ENCODE measurements around the gene BFSP2.
A peak's percentile ranks its signal among the peaks of the same experiment; 100 is the strongest.
"Not testable (repeated sequence)": the region's sequence is repeated elsewhere in the genome, so short reads cannot be mapped to it uniquely, and the experiment has no call there.

Gene BFSP2

DNA sequence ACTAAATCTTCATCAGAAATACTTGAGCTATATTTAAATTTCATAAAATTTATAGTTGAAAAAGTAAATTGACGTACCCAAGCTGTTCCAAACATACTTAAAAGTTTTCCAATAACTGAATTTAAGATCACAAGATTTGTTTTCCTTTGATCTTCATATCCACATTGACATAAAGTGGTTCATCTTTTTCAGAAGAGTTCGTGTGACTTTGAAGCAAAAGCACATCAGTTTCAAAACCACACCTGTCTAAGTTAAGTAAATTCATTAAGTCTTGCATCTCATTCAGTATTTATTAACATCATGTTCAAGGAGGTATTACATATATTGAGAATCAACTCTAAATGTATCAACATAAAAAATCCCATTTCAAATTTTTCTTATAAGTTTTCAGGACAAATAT is 79.5 kb downstream of the BFSP2 start:
- DNase-seq (ENCODE audit: low read depth, low spot score), result no peak

DNA sequence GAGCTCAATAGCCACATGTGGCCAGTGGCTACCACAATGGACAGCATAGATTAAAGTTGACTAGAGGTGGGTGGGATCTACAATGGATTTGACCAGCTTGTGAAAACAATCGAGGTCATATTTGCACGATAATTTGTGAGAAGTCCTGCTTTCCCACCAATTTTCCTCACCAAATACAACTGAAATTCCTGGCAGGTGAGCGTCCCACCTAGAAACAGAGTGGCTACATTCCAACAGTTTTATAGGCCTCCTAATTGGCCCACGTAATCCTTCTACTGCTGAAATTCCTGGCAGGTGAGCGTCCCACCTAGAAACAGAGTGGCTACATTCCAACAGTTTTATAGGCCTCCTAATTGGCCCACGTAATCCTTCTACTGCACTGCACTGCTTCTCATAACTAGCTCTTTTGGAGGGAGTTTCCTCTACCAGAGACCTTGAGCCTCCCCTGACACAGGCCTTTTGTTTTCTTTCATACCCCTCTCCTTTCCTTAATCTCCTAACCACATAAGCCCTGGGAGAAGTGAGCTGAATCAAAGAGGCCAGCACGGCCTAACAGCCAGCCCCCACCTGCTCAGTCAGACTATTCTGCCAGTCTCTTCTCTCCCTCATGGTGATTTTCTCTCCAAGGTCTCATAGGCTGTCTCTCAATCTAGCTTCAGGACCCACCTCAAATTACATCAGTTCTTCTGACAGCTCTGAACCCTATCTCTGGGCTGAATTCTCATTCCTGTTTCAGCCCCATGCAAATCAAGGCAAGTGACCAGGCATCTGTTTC is 80.2 kb downstream of the BFSP2 start:
- no peak for DNase-seq (ENCODE audit: low read depth, low spot score)

DNA sequence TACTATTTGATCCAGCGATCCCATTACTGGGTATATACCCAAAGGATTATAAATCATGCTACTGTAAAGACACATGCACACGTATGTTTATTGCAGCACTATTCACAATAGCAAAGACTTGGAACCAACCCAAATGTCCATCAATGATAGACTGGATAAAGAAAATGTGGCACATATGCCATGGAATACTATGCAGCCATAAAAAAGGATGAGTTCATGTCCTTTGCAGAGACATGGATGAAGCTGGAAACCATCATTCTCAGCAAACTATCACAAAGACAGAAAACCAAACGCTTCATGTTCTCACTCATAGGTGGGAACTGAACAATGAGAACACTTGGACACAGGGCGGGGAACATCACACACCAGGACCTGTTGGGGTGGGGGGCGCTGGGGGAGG is 82.6 kb downstream of the BFSP2 start:
- not testable (repeated sequence) for DNase-seq (ENCODE audit: low read depth, low spot score)

DNA sequence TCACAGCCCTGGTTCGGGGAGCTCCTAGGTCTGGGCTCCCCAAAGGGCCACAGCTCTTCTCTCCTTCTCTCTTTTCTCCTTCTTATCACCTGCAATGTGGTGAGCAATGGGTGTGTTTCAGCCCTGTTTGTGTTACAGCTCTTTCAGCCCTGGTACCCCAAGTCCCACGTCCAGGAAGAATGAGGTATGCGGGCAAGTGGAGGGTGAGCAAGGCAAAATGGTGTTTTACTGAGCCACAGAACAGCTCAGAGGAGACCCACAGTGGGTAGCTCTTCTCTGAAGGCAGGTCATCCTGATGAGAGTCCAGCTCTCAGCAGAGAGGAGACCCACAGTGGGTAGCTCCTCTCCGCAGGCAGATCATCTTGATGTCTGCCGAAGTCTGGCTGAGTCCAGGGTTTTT is 86.8 kb downstream of the BFSP2 start:
- no peak for DNase-seq (ENCODE audit: low read depth, low spot score)

DNA sequence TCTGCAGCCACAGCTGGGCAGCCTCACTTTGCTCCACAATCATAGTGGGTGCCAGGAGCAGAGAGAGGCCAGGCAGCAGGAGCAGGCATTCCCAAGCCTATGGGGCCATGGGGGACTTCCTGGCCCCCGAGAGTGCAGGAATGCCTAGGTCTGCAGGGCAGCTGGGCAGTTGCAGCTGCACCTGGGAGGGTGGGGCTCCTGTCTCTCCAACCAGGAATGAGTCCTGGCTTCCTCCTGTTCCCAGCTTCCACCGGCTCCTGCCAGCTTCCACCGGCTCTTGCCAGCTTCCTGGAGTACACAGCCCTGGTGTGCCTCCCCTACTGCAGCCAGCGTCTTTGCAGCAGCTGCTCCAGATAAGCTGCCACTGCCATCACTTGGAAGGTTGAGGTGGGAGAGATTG is 87.3 kb downstream of the BFSP2 start:
- DNase-seq (ENCODE audit: low read depth, low spot score), result no peak

DNA sequence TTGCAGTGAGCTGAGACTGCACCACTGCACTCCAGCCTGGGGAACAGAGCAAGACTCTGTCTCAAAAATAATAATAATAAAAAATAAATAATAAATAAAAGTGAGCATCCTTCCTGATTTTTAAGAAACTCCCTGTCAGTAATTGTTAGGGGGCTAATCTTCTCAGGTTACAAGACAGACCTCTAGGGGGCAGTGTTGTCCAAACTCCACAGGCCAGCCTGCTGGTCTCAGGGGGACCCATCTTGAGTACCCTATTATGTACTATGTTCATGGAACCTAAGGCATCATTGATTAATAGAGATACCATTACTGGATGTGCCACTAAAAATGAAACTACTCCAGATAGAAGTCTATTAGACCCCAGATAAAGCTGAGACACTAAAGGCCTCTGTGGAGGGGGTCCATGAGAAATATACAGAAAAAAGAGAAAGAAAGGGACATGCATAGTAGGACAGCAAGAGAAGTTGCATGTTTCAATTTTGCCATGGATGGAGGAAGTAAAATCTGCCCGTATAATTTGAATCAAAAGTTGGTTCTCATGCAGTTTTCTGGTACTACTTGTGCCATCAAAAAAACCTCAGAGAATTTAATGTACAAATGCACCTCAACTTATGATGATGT is 88.2 kb downstream of the BFSP2 start:
- no peak for DNase-seq (ENCODE audit: low read depth, low spot score)

DNA sequence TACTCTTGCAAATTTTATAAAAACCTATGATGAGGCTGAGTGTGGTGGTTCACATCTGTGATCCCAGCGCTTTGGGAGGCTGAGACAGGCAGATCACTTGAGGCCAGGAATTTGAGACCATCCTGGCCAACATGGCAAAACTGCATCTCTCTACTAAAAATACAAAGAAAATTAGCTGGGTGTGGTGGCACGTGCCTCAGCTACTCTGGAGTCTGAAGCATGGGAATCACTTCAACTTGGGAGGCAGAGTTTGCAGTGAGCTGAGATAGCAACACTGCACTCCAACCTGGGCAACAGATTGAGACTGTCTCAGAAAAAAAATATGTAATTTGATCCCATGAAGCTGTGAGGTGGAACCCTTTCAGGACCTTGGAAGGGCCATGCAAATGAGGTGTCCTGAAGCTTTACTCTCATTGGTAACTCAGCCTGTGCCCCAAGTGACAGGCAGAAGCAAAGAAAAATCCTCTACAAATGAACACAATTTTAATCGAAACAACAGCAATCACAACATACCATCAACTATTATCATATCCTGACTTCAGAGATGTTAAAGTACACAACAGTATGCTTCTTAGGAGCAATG is 89.0 kb downstream of the BFSP2 start:
- no peak for DNase-seq (ENCODE audit: low read depth, low spot score)

DNA sequence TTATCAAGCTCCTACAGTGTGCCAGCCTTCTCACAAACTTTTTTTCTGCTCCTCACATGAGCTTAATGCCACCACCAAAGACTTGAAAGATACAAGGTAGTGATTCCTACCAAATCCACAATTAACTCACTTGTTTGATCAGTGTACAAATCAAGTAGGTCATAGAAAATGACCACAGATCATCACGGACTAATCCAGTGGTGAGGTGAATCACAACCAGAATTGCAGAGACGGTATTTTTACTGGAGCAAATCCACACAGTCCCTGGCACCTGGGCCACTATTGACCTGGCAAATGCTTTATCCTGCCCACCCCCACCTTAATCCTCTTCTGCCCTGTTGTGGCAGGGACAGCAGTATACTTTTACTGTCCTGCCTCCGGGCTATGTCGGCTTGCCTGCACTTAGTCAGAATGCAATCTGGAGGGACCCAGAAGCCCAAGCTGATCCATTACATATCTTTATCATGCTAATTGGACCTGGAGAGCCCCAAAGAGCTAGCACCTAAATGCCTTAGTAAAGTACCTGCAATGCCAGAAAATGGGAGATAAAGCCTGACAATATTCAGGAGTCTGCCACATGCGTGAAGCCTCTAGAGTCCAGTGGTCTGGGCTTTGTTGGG is 89.7 kb downstream of the BFSP2 start:
- peak; percentile 50 for DNase-seq (ENCODE audit: low read depth, low spot score)

DNA sequence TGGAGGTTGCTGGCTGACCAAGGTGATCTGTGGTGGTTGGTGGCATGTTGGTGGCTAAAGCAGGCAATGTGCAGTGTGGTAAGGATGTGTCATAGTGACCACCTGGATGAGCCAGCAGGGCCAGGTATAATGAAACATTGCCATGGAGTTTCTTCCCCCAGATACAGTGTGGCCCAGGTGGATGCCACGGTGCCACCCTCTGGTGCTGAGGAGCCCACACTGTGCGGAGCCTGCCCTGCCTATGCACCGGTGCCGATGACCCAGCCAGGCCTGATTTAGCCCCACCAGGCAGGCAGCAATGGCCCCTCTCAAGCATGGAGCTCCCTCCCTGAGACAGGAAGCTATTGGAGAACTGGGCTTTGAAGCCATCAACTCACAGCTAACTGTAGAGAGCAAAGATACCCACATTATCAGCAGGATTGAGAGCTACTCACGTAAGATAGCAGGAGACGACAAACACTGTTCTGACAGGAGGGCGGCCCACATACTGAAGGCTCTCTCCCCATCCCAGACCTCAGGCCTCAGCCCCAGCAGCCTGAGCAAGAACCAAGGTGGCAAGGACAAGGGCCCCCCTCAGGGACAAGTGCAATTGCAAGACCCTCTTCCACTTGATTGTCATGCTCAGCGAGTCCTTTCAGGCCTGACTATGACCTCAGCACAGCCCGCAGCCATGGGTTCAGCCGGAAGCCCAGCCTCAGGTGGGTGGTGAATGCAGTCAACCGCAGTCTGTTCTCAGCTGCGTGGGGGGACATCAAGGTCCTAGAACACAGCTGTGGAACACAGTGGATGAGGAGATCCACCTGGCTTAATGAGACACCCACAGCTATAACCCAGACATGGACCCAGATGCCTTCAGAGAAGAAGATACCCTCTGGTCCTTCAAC is 90.9 kb downstream of the BFSP2 start:
- no peak for DNase-seq (ENCODE audit: low read depth, low spot score)

DNA sequence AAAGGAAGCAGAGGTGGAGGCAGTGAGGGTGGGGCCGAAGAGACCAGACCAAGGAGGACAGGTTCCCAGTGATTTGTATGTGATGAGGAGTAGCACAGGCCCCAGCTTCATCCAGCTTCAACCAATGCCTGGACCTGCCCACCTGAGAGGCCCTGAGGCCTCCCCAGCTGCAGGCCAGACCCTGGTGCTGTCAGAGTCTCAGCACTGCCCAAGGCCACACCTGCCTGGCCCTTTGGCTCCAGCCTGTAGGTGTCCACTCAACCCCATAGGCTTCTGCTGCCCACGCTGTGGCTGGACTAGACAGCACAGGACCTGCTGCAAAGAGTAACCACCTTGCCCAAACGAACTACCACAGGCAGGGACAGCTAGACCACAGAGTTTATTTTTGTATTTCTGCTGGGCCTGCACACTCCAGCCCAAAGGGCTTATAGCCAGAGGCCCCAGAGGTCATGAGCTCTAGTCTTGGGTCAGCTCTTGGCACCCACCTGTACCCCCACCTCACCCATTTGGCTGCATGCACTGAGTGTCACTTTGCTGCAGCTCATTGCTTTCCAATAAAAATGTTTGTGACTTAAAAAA is 91.7 kb downstream of the BFSP2 start:
- no peak for DNase-seq (ENCODE audit: low read depth, low spot score)

DNA sequence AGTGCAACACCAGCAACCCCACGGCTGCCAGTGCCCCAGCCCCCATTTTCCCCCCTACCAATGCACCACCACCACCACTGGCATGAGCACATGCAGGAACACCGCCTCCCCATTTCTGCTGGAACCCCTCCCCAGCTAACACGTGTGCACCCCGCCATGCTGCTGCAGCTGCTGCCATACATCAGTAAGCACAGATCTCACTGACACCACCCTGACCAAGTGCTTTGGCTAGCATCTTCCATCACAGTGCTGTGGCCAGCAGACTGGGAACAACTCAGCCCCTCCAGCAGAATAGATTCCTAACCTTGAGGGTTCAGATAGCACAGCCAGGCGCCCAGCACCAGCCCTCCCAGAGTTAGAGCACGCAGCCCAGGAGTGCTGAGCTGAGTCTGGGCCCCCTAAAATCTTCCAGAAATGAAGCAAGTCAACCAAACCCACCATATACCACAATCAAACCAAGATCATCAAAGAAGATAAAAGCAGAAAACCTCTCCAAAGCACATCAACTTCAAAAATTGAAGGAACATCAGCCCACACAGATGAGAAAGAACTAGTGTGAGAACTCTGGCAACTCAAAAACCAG is 92.4 kb downstream of the BFSP2 start:
- DNase-seq (ENCODE audit: low read depth, low spot score), result no peak

DNA sequence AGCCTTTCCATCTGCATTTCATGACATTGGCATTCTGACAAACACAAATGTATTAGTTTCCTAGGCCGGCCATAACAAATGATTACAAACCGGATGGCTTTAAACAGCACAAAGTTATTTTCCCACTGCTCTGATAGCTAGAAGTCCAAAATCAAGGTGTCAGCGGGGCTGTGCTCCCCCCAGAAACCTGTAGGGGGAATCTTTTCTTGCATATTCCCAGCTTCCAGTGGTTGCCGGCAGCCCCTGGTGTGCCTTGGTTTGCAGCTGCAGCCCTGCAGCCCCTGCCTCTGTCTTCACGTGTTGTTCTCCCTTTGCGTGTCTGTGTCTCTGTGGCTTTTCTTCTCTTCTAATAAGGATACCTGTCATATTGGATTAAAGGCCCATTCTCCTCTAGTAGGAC is 94.6 kb downstream of the BFSP2 start:
- DNase-seq (ENCODE audit: low read depth, low spot score), result no peak

DNA sequence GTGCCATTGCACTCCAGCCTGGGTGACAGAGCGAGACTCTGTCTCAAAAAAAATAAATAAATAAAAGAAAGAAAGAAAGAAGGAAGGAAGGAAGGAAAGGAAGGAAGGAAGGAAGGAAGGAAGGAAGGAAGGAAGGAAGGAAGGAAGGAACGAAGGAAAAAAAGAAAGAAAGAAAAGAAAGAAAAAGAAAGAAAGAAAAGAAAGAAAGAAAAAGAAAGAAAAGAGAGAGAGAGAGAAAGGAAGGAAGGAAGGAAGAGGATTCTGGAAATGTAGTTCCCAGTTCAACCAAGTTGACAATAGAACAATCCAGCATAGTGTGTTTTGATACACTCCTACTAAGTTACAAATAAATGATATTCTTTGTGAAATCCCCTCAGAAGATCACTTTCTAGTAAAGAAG is 102.7 kb downstream of the BFSP2 start:
- DNase-seq (ENCODE audit: low read depth, low spot score), result not testable (repeated sequence)

DNA sequence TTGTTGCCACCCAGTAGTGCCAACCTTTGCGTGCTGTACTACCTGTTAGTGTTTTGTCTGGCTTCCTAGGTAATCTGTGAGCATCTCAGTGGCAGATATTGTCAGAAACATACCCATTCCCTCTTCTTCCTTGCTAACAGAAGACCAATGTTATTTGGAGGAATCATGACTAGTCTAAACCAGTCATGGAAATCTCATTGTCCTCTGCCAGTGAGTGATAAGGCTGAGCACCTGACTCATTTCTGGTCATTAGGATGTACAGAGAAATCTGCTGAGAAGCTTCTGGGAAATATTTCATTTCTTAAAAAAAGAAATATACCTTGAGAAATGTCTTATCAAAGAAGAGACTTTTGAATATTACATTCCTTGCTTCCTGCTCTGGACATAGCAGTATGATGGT is 103.6 kb downstream of the BFSP2 start:
- no peak for DNase-seq (ENCODE audit: low read depth, low spot score)

DNA sequence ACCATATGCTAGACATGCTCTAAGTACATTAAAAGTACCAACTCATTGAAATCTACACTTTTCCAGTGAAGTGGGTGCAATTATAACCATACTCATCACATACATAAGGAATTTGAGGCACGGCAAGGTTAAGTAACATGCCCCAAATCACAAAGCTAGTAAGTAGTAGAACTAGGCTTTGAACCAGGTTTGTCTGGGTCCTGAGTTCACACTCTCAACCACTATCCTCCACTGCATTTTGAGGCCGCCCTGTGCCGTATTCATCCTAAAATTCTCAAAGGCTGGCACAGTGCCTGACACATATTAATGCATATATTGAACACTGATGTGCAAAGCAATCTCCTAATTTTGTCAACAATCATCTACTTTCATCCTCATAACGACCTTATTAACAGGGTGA is 104.9 kb downstream of the BFSP2 start:
- DNase-seq (ENCODE audit: low read depth, low spot score), result no peak

DNA sequence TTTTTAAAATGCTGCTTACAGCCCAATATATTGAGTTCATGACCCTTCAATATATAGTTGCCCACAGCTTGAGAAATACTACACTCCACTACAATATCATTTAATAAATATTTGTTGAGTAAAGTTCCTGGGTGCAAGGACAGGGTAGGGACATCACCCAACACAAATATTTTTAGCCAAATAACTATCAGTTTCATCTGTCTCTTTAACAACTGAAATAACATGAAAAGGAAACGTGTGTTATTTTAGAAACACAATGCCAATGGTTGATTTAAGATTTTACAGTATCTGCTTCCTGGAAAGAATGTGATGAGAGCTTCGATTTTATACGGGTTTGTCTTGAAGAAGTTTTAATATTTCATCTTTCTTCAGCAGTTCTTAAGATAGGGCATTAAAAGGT is 106.0 kb downstream of the BFSP2 start:
- DNase-seq (ENCODE audit: low read depth, low spot score), result no peak

DNA sequence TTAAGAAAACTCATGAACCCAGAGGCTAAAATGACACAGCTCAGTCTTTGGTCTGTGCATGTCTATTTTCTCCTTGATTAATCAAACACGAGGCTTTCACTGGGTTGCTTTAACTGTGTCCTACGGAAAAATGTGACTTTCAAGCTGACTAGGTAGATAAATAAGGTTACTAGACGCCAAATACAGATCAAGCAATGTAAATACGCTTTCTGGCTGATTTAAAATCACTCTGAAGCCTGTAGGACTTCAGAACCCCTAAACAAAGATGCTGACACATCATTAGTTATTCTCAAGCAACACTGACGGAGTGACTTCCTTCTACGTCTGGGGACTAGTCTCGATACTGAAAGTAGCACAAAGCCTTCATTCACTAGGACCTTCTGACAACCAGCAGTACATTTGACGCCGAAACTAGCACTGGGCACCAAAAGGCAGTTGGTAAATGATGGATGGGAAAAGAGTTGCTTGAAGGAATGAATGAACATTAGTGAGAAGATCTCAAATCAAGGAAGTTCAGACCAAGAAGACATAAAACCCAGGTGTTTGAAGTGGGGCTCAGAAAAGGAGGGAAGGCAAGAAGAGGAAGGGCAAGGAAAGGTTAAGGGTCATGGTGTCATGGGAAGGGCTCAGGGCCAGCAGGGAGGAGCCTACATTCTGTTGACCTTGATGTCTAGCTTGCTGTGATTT is 106.5 kb downstream of the BFSP2 start:
- DNase-seq (ENCODE audit: low read depth, low spot score), result no peak

DNA sequence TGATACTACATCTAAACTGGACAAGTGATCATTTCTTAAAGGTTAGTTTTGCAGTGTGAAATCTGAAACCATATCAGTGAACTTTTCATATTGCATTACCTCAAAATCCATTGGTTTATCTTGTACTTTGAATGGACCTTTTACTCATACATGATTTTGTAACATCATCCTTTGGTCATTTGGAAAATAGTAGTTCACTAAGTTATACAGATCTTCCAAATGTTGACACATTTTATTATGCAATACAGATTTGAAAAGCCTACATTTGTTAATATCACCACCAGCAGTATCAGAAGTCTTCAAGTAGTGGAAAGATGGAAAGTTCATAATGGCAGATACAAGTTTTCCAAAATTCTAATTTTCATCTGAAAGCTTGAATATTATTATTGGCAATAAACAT is 109.6 kb downstream of the BFSP2 start:
- DNase-seq (ENCODE audit: low read depth, low spot score), result no peak

DNA sequence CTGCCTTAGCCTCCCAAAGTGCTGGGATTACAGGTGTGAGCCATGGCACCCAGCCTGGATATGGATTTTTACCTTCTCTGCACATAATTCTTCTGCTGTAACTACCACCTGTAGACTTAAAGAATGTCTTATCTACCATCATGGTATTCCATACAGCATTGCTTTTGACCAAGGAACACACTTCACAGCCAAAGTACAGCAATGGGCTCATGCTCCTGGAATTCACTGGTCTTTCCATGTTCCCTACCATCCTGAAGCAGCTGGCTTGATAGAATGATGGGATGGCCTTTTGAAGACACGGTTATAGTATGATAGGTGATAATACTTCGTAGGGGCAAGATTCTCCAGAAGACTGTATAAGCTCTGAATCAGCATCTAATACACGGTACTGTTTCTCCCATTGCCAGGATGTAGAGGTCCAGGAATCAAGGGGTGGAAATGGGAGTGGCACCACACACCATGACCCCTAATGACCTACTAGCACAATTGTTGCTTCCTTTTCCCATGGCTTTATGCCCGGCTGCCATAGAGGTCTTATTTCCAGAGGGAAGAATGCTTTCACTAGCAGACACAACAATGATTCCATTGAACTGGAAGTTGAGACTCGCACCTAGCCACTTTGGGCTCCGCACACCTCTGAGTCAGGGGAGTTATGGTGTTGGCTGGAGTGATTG is 112.7 kb downstream of the BFSP2 start:
- no peak for DNase-seq (ENCODE audit: low read depth, low spot score)

DNA sequence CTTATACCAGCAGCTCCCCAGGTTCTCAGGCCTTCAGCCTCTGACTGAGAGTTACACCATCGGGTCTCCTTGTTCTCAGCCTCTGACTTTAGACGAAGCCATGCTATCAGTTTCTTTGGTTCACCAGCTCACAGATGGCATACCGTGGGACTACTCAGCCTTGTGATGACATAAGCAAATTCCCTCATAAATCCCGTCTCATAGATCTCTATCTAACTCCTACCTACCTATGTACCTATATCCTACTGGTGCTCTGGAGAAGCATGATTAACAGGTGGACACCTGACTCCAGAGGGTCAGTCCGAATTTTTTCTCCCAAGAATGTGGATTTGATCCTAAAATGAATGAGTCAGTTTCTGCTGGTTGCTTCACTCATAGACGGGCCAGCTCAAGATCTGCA is 114.6 kb downstream of the BFSP2 start:
- DNase-seq (ENCODE audit: low read depth, low spot score), result no peak

All from iPS DF 19.7 (cell line).